Gastroesophageal sphincter (tissue), 4 donors: ENCODE data around the gene SOX13. TPM values are rescaled to one million over a fixed set of nuclear protein-coding genes. Genes with fewer than 3 reads are reported as not detected.

Experiments
- ATAC-seq: fragments of 150-250 bp; one replicate; pipeline ENCODE4 v1.9.1; 2016; ENCODE audit warnings: mild to moderate bottlenecking, moderate library complexity
- H3K27ac ChIP-seq, 4 donors: fragments of 200-600 bp; sonication (generic) in 3 of 4; 1 replicate in 3 of 4; 2 replicates in 1 of 4; pipeline ENCODE4 v1.5.1; 2016 to 2019
- H3K27me3 ChIP-seq: fragments of 200-600 bp; sonication (generic); one replicate; pipeline ENCODE4 v1.5.1; 2019
- H3K36me3 ChIP-seq, 2 donors: fragments of 200-600 bp; sonication (generic); one replicate each; pipeline ENCODE4 v1.5.1; 2019; ENCODE audit warnings: control low read depth in 1 of 2
- H3K4me1 ChIP-seq, 3 donors: fragments of 200-600 bp; sonication (generic); 1 replicate in 2 of 3; 2 replicates in 1 of 3; pipeline ENCODE4 v1.5.1; 2016 to 2019; ENCODE audit warnings: control low read depth in 2 of 3
- H3K4me3 ChIP-seq, 2 donors: fragments of 200-600 bp; sonication (generic); one replicate each; pipeline ENCODE4 v1.5.1; 2019; ENCODE audit warnings: mild to moderate bottlenecking in 1 of 2, moderate library complexity in 1 of 2
- H3K9me3 ChIP-seq, 3 donors: fragments of 200-600 bp; sonication (generic); one replicate each; pipeline ENCODE4 v1.5.1; 2017 to 2019; ENCODE audit warnings: control low read depth in 2 of 3
- CTCF ChIP-seq, 4 experiments: fragments of 200-600 bp in 2 of 4; fragments of 450-650 bp in 2 of 4; sonication (generic) in 1 of 4; IDR thresholded peaks; one replicate each; pipeline ENCODE4 v1.5.1; 2017 to 2019; ENCODE audit warnings: antibody characterized with exemption in 4 of 4, mild to moderate bottlenecking in 2 of 4, moderate library complexity in 2 of 4
- EP300 ChIP-seq: sonication (generic); formaldehyde crosslinking; IDR thresholded peaks from one replicate; pipeline ENCODE4 v1.6.1; 2017; ENCODE audit warnings: antibody characterized with exemption, mild to moderate bottlenecking
- POLR2A ChIP-seq, 2 donors: fragments of 450-650 bp; IDR thresholded peaks; one replicate each; pipeline ENCODE4 v1.6.1; 2017; ENCODE audit warnings: antibody characterized with exemption in 2 of 2, mild to moderate bottlenecking in 2 of 2, moderate library complexity in 1 of 2
- POLR2AphosphoS5 ChIP-seq: sonication (generic); formaldehyde crosslinking; IDR thresholded peaks from one replicate; pipeline ENCODE4 v1.6.1; 2017; ENCODE audit warnings: antibody characterized with exemption
- WGBS, 2 donors: methylation state at CpG; one replicate each; pipeline ENCODE4 v1.1.5; 2018; ENCODE audit warnings: low coverage in 1 of 2; 5-methylcytosine and 5-hydroxymethylcytosine counted together
- total RNA-seq, 4 donors: library from RNA; depleted of rRNA; stranded (reverse); fragments of >200 nt; gene quantifications; one replicate each; pipeline ENCODE4 v1.1.0, GENCODE V29; 2016

Gene SOX13
- total RNA-seq, 4 donors from 2014 or later = 15.3 to 20.4 (median 17.3) TPM

DNA sequence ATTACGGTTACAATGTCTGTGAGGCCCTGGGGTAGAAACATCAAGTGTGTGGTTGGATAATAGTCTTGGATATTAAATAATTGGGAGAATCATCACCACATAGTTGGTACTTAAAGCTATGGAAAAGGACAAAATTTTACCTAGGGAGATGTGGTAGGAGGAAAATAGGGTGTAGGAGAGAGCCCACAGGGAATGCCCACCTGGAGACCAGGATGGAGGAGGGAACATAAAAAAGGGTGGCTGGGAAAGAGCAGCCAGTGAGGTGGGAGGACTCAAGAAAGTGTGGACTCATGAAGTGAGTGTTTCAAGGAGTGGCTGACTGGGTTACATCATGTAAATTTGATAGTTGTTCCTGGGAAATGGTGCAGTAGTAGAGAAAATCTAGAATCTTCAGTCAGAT lies 3.0 kb upstream of the SOX13 start:
- ATAC-seq = no peak
- H3K4me3 ChIP-seq = no peak overlapping the region

DNA sequence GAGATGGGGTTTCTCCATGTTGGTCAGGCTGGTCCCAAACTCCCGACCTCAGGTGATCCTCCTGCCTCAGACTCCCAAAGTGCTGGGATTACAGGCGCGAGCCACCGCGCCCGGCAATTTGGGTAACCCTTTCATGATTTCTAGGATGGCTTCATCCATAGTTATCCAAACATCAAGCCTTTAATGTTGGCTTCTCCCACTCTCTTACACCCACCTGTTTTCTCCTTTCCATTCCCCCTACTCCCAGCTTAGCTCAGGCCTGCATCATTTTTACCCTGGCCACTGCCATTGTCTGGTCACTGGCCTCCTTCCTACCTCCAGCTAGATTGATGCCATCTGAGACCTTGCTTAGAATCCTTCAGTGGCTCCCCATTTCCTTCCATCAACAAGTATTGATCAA lies 2.0 kb upstream of the SOX13 start:
- no peak for TF ChIP-seq POLR2AphosphoS5
- no peak for TF ChIP-seq POLR2A (IDR thresholded peaks at IDR 0.05)
- no peak for TF ChIP-seq EP300
- TF ChIP-seq CTCF (IDR thresholded peaks at IDR 0.05) = no peak
- no peaks in the 10 kb centered on the region for H3K36me3 ChIP-seq
- H3K27ac ChIP-seq = no peak overlapping the region
- H3K27me3 ChIP-seq = peaks cover 61% of the 10 kb centered on the region
- H3K9me3 ChIP-seq = no peaks in the 10 kb centered on the region
- no peak overlapping the region for H3K4me3 ChIP-seq
- H3K4me1 ChIP-seq = peaks cover 0 to 38% (median 0%) of the 10 kb centered on the region in 3 donors
- 75% methylated on average over 4 of the region's 6 CpGs for WGBS, 2 donors
- no peak for ATAC-seq

More for the DNA sequence above, 3.0 kb upstream of the SOX13 start:
- H3K27me3 ChIP-seq = peaks cover 51% of the 10 kb centered on the region
- TF ChIP-seq EP300 (no peak), POLR2A (IDR thresholded peaks at IDR 0.05) (no peak), POLR2AphosphoS5 (no peak), CTCF (IDR thresholded peaks at IDR 0.05) (no peak)
- H3K4me1 ChIP-seq = peaks cover 0 to 37% (median 0%) of the 10 kb centered on the region in 3 donors
- 91% methylated on average over 1 of the region's 1 CpG; no CpG with 5 or more reads in 1 of the 2 donors for WGBS, 2 donors
- no peaks in the 10 kb centered on the region for H3K9me3 ChIP-seq
- no peaks in the 10 kb centered on the region for H3K36me3 ChIP-seq
- H3K27ac ChIP-seq = no peak overlapping the region

DNA sequence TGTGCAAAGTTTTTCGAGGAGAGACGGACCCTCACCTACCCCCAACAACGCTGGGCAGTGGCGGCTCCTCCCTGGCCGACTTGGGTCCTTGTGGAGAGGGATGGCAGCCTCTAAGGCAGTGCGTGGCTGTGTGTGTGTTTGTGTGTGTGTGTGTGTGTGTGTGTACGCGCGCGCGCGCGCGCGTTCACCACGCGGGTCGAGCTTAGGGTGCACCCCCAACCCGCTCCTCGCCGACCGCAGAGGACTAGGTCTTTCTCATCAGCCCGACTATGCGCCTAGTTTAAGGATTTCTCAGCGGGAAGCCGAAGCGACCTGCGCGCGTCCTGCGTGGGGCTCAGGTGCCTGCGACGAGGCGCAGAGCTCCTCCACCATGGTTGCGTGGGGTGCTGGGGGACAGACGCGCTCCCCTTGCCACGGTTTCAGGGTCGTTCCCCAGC lies 940 bp downstream of the SOX13 start:
- Histone ChIP-seq H3K27me3 (peaks cover 72% of the 10 kb centered on the region), H3K27ac (peak overlapping the region; percentile 1 to 88 (median 84)), H3K4me3 (peak overlapping the region; percentile 29 to 82), H3K4me1 (peaks cover 0 to 67% (median 10%) of the 10 kb centered on the region in 3 donors), H3K36me3 (no peaks in the 10 kb centered on the region), H3K9me3 (no peaks in the 10 kb centered on the region)
- ATAC-seq = no peak
- WGBS, 2 donors = 5% methylated on average over 4 of the region's 39 CpGs; no CpG with 5 or more reads in 1 of the 2 donors
- no peak for TF ChIP-seq POLR2AphosphoS5
- TF ChIP-seq EP300 = no peak
- TF ChIP-seq CTCF (IDR thresholded peaks at IDR 0.05) = no peak
- no peak for TF ChIP-seq POLR2A (IDR thresholded peaks at IDR 0.05)

DNA sequence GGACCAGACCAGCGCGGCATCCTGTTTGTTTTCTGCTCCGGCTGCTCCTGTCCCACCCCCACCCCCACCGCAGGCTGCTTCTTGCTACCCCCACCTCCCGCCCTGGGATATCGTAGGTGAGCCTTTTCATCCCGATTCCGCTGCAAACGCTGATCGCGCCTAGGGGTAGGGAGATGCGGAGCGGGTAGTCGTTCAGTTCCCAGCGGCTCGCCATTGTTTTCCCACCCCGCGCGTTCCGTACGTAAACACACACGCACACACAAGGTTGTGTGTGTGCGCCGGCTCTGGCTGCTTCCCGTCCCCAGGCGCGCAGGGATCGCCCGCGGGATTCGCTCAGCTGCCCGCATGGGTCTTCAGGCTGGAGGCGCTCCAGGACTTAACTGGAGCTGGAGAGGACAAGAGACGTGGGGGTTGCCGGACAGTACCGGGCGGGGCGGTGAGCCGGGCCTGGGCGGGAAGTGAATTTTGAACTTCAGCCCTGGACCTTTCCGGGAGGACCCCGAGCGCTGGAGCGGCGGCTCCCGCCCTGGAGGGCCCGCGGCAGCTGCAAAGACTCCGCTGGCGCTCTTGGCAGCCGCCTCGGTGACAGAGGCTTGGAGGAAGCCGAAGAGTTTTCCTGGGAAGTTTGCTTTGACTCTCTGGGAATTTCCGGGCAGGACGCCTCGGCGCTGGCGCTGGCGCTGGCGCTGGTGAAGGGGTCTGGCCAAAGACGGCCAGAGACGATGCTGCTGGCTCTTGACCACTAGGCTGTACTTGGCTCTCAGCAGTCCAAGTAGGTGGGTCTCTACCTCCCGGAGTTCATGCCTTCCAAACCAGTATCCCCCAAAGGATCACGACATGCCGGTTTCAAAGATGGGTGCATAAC lies 1.6 kb downstream of the SOX13 start:
- ATAC-seq = peak; percentile 39
- Histone ChIP-seq H3K4me1 (peaks cover 0 to 74% (median 10%) of the 10 kb centered on the region in 3 donors), H3K36me3 (no peaks in the 10 kb centered on the region), H3K27ac (peak overlapping the region; percentile 1 to 88 (median 84)), H3K4me3 (peak overlapping the region; percentile 29 to 82), H3K27me3 (peaks cover 73% of the 10 kb centered on the region), H3K9me3 (no peaks in the 10 kb centered on the region)
- TF ChIP-seq CTCF (IDR thresholded peaks at IDR 0.05) (peak in 2 of 4 experiments; percentile 2 to 13), EP300 (no peak), POLR2AphosphoS5 (peak; percentile 48), POLR2A (IDR thresholded peaks at IDR 0.05) (no peak)
- WGBS, 2 donors = 0% methylated on average over 15 of the region's 65 CpGs; no CpG with 5 or more reads in 1 of the 2 donors
